HG03196 (cell line): ENCODE data around the gene CCDC187.

Source experiments
- ATAC-seq: cut with Tn5 transposase; IDR thresholded peaks from one replicate; pipeline ENCODE4 v1.9.1; 2021; ENCODE audit not compliant: unreplicated experiment

The CCDC187 gene

GRCh38 chr9:136255896-136256890 lies 47.7 kb downstream of the CCDC187 start:
- ATAC-seq = no peak

DNA sequence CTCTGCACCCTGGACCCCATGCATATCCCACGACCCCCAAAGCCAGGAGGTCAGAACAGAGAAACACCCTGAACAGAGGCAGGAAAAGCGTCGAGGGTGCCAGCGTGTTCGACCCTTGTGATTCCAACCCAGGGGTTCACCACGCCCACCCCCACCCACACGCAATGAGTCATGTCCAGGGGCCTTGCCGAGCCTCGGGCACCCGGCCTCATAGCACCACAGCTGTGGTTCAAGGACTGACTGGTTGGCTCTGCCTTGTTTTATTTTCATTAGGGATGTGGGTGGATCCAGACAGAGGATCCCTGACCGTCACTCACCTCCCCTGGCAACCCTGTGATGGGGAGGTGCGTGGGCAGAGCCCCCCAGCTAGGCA lies 48.7 kb downstream of the CCDC187 start:
- no peak for ATAC-seq

DNA sequence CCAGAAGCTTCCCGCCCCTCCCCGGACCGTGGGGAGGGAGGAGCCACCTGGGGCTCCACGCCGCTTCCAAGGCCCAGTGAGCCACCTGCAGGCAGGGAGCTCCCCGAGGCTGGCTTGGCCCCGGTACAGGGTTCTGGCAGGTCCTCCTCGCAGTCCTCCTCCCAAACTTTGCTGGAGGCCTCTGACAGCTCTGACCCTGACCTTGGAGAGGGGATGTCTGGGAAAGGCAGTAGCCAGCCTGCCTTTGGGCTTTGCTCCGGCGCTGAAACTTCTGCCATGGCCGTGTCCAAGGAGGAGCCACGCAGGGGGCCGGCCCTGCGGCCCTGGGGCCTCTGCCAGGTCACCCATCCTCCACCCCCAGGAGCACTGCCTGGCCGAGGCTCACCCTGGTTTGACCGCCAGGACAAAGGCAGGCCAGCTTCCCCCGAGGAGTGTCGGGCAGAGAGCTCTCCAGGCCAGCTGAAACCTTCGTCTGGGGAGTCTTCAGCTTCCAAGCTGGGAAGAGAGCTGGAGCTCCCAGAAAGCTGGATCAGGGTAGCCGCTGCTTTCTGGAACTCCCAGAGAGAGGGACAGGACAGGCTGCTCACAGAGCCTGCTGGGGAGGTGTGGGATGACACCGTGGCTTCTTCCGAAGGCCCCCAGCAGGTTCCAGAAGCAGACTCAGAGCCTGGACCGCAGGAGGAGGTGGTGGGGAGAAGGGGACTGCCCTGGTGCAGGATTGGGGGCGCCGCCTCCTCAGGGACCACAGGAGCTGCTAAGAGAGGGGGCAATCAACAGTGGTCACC lies 49.3 kb downstream of the CCDC187 start:
- ATAC-seq = no peak

GRCh38 chr9:136253246-136254130 lies 50.4 kb downstream of the CCDC187 start:
- ATAC-seq = no peak

DNA sequence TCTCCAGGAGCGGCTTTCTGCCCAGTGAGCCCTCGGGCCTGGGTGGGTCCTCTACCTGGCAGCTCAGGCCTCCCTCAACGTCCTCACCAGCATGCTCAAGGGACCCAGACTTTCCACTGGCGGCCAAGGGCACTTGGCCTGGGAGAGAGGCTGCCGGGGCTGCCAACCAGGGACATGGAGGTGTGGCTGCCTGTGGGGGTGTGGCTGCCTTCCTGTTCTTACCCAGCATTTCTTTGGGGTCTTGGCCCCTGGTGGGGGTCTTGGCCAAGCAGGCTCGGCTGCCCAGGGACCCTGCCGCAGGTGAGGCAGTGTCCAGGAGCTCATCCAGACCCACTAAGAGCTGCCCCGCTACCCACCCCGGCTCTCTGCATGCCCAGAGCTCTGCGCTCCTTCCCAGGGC lies 51.0 kb downstream of the CCDC187 start:
- ATAC-seq = no peak

DNA sequence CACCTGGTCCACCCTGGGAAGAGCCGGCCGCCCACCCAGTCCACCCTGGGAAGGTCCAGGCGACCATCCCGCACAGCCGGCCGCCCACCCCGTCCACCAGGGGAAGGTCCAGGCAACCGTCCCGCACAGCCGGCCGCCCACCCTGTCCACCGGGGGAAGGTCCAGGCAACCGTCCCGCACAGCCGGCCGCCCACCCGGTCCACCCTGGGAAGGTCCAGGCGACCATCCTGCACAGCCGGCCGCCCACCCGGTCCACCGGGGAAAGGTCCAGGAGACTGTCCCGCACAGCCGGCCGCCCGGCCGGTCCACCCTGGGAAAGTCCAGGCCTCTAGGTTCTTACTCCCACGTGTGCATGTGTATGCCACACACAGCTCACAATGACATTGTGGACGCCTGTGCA lies 51.6 kb downstream of the CCDC187 start:
- no peak for ATAC-seq

- ATAC-seq = no peak
These were observed 52.4 kb downstream of the CCDC187 start for GRCh38 chr9:136251264-136252115.

DNA sequence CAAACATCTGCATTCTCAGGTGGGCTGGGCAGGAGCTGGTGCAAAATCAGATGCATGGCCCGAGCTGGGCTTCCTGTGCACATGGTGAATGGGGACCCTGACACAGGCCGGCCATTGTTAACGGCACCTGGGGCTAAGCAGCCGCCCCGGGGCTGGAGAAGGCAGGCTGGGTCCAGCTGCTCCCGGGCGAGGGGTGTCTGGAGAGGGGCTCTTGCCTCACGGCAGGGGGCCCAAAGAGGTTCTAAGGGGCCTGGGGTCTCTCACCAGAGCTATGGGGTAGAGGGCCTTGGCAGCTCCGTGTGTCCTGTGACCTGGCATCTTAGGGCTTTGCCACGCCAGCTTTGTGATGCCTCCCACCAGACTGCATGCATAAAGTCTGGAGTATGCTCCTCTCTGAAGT lies 53.2 kb downstream of the CCDC187 start:
- ATAC-seq = no peak

GRCh38 chr9:136249877-136250559 lies 53.9 kb downstream of the CCDC187 start:
- ATAC-seq = no peak

DNA sequence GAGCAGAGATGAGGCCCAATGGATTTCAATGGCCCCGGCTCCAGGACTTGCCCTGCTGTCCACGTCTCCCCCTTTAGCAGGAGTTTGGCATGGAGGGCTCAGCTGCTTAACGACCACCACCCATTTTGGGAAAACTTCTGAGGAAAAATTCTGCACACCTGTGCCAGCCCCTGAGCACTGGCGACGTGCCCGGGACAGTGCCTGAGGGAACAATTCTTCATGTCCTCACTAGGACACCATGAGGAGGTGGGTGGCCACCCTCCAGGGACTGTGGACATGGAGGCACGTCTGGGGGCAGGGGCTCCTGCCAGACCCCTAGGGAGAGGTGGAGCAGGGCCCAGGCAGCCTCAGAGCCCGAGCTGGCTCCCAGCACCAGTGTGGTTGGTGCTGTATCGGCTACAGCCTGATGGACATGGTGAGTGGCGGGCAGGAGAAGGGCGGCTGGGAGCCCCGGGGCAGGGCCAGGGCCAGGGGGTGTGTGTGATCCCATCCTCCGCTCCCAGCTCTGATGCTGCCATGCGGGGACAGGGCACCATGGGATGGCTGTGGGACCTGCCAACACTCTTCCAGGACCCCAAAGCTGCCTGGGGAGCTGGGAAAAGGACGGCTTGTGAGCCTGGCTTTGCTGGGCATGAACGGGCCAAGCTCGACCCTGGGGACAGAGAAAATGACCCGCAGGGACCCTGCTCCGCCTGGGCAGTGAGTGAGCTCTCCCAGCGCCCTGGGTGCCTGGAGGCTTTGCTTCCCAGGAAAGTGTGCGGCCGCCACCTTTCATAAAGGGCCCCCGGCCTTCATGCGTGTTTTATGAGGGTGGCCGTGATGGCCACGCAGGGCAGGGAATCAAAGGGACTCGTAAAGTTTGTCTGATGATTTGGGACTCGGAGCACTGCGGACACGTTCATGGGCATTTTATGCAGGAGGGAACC lies 54.7 kb downstream of the CCDC187 start:
- ATAC-seq = no peak

DNA sequence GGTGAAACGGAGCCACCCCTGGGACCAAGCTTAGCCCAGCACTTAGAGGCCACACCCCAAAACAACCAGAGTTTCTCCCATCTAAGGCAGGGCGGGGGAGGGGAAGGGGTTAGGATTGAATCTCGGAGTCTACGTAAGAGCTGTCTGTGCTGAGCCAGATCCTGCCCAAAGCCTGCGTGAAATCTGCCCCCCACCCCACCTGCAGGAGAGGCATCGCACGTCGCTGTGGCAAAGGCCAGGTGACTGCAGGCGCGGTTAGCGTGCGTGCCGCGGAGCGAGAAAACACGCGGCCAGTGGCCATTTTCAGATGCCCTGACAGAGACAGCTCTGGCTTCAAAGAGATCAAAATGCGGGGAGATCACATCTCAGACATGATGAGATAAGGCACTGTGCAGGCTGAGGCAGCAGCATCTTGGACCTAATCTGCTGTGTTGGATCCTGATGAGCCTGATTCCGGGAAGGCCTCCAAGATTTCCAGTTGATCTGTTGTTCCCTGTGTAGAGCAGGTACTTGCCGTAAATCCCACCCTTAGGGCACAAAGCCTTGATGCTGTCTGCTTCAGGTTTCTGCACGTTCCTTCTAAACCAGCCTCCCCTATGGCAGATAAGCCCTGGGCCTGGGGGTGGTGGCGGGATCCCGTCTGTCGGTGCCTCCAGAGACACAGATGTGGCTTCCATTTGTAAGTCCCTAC lies 55.8 kb downstream of the CCDC187 start:
- ATAC-seq = no peak

DNA sequence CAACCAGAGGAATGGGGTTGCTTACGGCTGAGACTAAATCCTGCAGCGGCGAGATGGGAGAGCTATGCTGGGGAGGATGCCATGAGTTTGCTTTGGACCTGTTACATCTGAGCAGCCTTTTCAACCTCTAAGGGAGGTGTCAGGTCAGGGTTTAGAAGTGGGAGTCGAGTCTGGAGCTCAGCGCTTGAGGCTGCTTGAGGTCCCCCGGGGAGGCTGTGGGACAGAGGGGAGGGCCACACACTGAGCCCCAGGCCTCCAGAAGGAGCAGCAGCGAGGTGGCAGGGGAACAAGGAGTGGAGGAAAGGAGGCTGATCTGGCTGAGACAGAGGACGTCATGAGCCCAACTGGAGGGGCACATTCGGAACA lies 56.4 kb downstream of the CCDC187 start:
- no peak for ATAC-seq

DNA sequence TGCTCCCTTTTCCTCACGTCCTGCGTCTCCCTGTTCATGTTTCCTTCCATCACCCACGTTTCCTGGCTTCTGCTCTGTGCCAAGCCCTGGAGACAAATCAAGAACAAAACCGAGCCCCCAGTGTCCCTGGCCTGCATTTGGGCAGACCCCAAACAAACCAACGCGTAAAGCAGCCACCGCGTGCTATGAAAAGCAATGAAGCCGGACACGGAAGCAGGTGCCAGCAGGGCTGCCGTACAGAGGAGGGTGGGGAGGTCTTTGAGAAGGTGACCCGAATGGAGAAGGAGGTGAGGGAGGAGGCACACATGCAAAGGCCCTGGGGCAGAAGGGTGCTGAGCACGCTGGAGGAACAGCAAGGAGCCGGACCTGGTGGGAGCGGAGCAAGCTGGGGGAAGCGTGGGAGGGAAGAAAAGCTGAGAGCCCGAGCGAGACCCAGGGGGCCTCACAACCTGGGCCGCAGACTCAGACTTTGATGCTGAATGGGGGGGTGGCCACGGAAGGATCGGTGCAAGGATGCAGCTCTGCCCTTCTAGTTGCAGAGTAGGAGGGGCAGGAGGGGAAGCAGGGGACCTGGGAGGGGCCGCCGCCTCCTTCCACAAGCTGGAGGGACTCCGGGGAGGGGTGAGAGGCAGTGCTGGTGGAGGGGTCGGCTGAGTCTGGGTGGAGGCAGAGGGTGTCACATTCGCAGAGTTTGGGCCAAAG lies 56.9 kb downstream of the CCDC187 start:
- ATAC-seq = no peak

GRCh38 chr9:136245219-136246150 lies 58.4 kb downstream of the CCDC187 start, which contains the start of gene QSOX2:
Gene QSOX2 (minus strand): TSS chr9:136245812. CDS start chr9:136245803, 9 bp downstream.
- peak; percentile 46 for ATAC-seq

DNA sequence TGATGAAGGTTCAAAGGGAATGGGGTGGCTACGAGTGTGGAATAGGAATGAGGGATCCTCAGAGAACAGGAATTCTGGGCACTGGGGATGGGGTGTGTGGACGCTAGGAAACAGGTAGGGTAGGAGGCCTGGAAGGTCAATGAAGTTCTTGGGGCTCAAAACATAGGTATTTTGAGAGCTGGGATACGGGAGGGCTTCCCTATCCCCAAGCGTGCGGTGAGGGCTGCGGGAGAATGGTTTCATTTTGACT lies 59.0 kb downstream of the CCDC187 start:
- no peak for ATAC-seq
